Erythroblast (primary cell): ENCODE measurements around the gene TBC1D26.
A peak's percentile ranks its signal among the peaks of the same experiment; 100 is the strongest.
"Not testable (repeated sequence)": the region's sequence is repeated elsewhere in the genome, so short reads cannot be mapped to it uniquely, and the experiment has no call there.

Experiments used
- DNase-seq, 2 experiments: peaks; one replicate each; lab custom pipeline; 2025; lab: John Stamatoyannopoulos, UW
- GATA1 ChIP-seq: IDR thresholded peaks from 2 replicates; pipeline ENCODE4 v1.6.1; 2011; ENCODE audit warnings: low read depth, mild to moderate bottlenecking, control low read depth, low read length, moderate library complexity
- POLR2A ChIP-seq: IDR thresholded peaks from 2 replicates; pipeline ENCODE4 v1.6.1; 2011; ENCODE audit warnings: mild to moderate bottlenecking, low read length

Gene TBC1D26

DNA sequence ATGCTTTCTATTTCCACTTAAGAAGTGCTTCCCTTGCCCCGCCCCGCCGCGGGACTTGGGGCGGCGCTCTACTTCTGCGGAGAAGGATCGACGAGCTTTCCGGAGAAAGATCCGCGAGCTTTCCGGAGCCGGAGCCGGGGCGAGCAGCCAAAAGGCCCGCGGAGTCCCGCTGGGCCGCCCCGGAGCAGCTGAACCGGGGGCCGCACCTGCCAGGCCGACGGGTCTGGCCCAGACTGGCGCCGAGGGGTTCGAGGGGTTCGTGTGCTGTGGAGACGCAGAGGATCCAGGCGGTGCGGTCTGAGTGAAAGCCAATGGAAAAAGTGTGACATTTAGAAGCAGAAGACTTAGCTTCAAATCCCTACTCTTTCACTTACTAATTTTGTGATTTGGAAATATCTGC lies 50.8 kb downstream of the TBC1D26 start:
- DNase-seq, result peak in 1 of 2 experiments; percentile 23
- TF ChIP-seq POLR2A (no peak), GATA1 (no peak)

GRCh38 chr17:15783461-15783860 lies 51.4 kb downstream of the TBC1D26 start:
- no peak for DNase-seq
- TF ChIP-seq POLR2A, result no peak
- no peak for TF ChIP-seq GATA1

DNA sequence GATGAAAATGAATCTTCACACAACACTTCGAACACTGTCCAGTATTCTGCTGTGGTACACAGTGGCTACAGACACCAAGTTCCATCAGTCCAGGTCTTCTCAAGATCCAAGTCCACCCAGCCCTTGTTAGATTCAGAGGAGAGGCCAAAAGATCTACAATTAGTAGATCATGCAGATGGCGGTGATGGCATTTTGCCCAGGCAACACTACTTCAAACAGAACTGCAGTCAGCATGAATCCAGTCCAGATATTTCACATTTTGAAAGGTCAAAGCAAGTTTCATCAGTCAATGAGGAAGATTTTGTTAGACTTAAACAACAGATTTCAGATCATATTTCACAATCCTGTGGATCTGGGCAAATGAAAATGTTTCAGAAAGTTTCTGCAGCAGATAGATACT lies 52.3 kb downstream of the TBC1D26 start:
- peak in 1 of 2 experiments; percentile 2 for DNase-seq

DNA sequence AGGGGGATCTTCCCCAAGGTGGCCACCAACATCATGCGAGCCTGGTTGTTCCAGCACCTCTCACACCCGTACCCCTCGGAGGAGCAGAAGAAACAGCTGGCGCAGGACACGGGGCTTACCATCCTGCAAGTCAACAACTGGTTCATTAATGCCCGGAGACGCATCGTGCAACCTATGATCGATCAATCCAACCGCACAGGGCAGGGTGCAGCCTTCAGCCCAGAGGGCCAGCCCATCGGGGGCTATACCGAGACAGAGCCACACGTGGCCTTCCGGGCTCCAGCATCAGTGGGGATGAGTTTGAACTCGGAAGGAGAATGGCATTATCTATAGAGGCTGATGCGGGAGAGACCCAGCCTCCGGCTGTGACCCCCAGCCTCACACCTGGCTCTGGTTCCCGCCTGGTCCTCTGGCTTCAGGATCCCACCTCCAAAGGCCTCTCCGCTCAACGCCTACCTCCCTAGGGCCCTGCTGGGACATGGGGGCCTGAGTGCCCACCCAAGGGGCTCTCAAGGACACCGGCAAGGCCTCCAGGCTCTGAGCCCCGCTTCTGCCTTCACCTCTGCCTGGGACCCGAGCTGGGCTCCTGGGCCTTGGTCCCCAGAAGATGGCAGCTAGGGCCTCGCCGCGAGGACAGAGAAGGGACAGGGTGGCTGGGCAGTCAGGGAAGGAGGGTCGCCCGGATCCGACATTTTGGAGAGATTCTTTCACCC lies 55.4 kb downstream of the TBC1D26 start:
- DNase-seq, result not testable (repeated sequence)

- DNase-seq, result not testable (repeated sequence)
Measured at GRCh38 chr17:15788365-15788764, 56.3 kb downstream of the TBC1D26 start.
